HEK293 (cell line): ENCODE results near the gene LRRC15.
A peak's percentile ranks its signal among the peaks of the same experiment; 100 is the strongest.

Experiments used
- HOXC10 ChIP-seq: sonication (generic); formaldehyde crosslinking; IDR thresholded peaks from 2 replicates; pipeline ENCODE4 v1.8.1; 2023; ENCODE audit warnings: mild to moderate bottlenecking, missing genetic modification reagents
- PBX3 ChIP-seq: sonication (generic); formaldehyde crosslinking; IDR thresholded peaks from 2 replicates; pipeline ENCODE4 v1.8.1; 2022; ENCODE audit warnings: mild to moderate bottlenecking, moderate library complexity, missing genetic modification reagents
- PRDM2 ChIP-seq: fragments of 450-650 bp; formaldehyde crosslinking; IDR thresholded peaks from 2 replicates; pipeline ENCODE4 v1.5.1; 2016; ENCODE audit warnings: missing biosample characterization, missing genetic modification characterization, borderline replicate concordance
- SALL2 ChIP-seq: fragments of 450-650 bp; formaldehyde crosslinking; IDR thresholded peaks from 2 replicates; pipeline ENCODE4 v1.5.0; 2017; ENCODE audit warnings: missing biosample characterization, mild to moderate bottlenecking, missing genetic modification characterization, borderline replicate concordance
- SP2 ChIP-seq: fragments of 450-650 bp; formaldehyde crosslinking; IDR thresholded peaks from 2 replicates; pipeline ENCODE4 v1.5.1; 2016; ENCODE audit warnings: missing biosample characterization, missing genetic modification characterization
- ZBTB1 ChIP-seq: fragments of 450-650 bp; formaldehyde crosslinking; IDR thresholded peaks from 2 replicates; pipeline ENCODE4 v1.5.1; 2016; ENCODE audit warnings: missing biosample characterization, missing genetic modification characterization
- ZBTB17 ChIP-seq: fragments of 450-650 bp; formaldehyde crosslinking; IDR thresholded peaks from 2 replicates; pipeline ENCODE4 v1.5.1; 2016; ENCODE audit warnings: missing biosample characterization, missing genetic modification characterization
- ZBTB44 ChIP-seq: fragments of 450-650 bp; IDR thresholded peaks from 2 replicates; pipeline ENCODE4 v1.5.1; 2018; ENCODE audit warnings: missing biosample characterization, mild to moderate bottlenecking, missing genetic modification characterization
- ZFHX2 ChIP-seq: fragments of 450-650 bp; formaldehyde crosslinking; conservative IDR thresholded peaks from 2 replicates; pipeline ENCODE4 v1.5.1; 2016; ENCODE audit warnings: missing biosample characterization, missing genetic modification characterization
- ZFP3 ChIP-seq: fragments of 450-650 bp; formaldehyde crosslinking; IDR thresholded peaks from 2 replicates; pipeline ENCODE4 v1.5.1; 2016; ENCODE audit warnings: low read depth, missing biosample characterization, missing genetic modification characterization
- ZFP37 ChIP-seq: fragments of 450-650 bp; formaldehyde crosslinking; IDR thresholded peaks from 2 replicates; pipeline ENCODE4 v1.5.1; 2016; ENCODE audit warnings: missing biosample characterization, missing genetic modification characterization
- ZNF121 ChIP-seq: fragments of 450-650 bp; formaldehyde crosslinking; IDR thresholded peaks from 2 replicates; pipeline ENCODE4 v1.5.1; 2016; ENCODE audit warnings: missing biosample characterization, missing genetic modification characterization
- ZNF157 ChIP-seq: fragments of 450-650 bp; formaldehyde crosslinking; IDR thresholded peaks from 2 replicates; pipeline ENCODE4 v1.5.1; 2016; ENCODE audit warnings: missing biosample characterization, missing genetic modification characterization
- ZNF16 ChIP-seq: fragments of 450-650 bp; formaldehyde crosslinking; IDR thresholded peaks from 2 replicates; pipeline ENCODE4 v1.5.1; 2016; ENCODE audit warnings: low read depth, missing biosample characterization, missing genetic modification characterization
- ZNF211 ChIP-seq: fragments of 450-650 bp; formaldehyde crosslinking; IDR thresholded peaks from 2 replicates; pipeline ENCODE4 v1.5.1; 2016; ENCODE audit warnings: low read depth, missing biosample characterization, missing genetic modification characterization
- ZNF280D ChIP-seq: fragments of 450-650 bp; formaldehyde crosslinking; IDR thresholded peaks from 2 replicates; pipeline ENCODE4 v1.5.1; 2016; ENCODE audit warnings: missing biosample characterization, missing genetic modification characterization
- ZNF311 ChIP-seq: fragments of 450-650 bp; formaldehyde crosslinking; IDR thresholded peaks from 2 replicates; pipeline ENCODE4 v1.5.1; 2017; ENCODE audit warnings: missing biosample characterization, missing genetic modification characterization, borderline replicate concordance
- ZNF324 ChIP-seq: fragments of 450-650 bp; formaldehyde crosslinking; IDR thresholded peaks from 2 replicates; pipeline ENCODE4 v1.5.1; 2016; ENCODE audit warnings: missing biosample characterization, missing genetic modification characterization
- ZNF610 ChIP-seq: fragments of 450-650 bp; formaldehyde crosslinking; IDR thresholded peaks from 2 replicates; pipeline ENCODE4 v1.5.1; 2016; ENCODE audit warnings: missing biosample characterization, missing genetic modification characterization, borderline replicate concordance
- ZNF777 ChIP-seq: fragments of 450-650 bp; formaldehyde crosslinking; IDR thresholded peaks from 2 replicates; pipeline ENCODE4 v1.5.1; 2017; ENCODE audit warnings: missing biosample characterization, missing genetic modification characterization, borderline replicate concordance
- TF ChIP-seq, protein P1 (sequence below): fragments of 450-650 bp; formaldehyde crosslinking; IDR thresholded peaks from 2 replicates; pipeline ENCODE4 v1.5.1; 2017; ENCODE audit warnings: missing biosample characterization, missing genetic modification characterization
- TF ChIP-seq, protein P2 (sequence below): fragments of 450-650 bp; formaldehyde crosslinking; IDR thresholded peaks from 2 replicates; pipeline ENCODE4 v1.5.1; 2016; ENCODE audit warnings: missing biosample characterization, missing genetic modification characterization, low read depth

The LRRC15 gene

DNA sequence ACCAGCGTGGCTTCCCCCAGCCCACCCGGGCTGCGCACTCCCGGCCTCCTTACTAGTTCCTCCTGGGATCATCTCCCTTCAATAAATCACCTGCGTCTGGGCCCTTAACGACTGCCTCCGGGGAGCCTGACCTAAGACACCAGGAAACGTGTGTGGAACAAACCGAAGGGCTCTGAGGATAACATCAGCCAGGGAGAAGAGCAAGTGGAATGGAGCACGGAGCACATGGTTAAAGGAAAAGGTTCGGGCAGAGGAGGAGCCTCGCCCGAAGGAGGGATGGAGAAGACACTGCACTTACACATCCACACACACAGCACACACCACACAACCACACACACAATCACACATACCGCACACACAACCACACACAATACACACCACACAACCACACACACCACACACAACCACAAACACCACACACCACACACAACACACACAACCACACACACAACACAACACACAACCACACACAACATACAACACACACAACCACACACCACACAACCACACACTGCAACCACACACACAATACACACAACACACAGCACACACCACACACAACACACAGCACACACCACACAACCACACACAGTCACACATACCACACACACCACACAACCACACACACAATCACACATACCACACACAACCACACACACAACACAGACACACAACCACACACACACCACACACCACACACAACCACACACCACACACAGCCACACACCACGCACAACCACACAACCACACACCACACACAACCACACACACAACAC lies 43.2 kb downstream of the LRRC15 start (continued):
- TF ChIP-seq PBX3 (CRISPR knock-in tag) (no peak), ZFHX2 (tag by site-specific recombination) (no peak), SALL2 (no peak; the same call in none of the 2 replicates), ZNF157 (tag by site-specific recombination) (peak; percentile 51), ZBTB17 (tag by site-specific recombination) (peak; percentile 19), ZNF280D (tag by site-specific recombination) (0 out of 2 replicates have a peak, but pooled peaks have one; percentile 13), ZBTB1 (tag by site-specific recombination) (no peak), ZNF311 (0 out of 2 replicates have a peak, but pooled peaks have one; percentile 40), ZNF121 (tag by site-specific recombination) (peak; percentile 32; the same call in 1 of the 2 replicates), ZFP37 (tag by site-specific recombination) (no peak), ZNF610 (no peak), HOXC10 (CRISPR knock-in tag) (no peak), SP2 (0 out of 2 replicates have a peak, but pooled peaks have one; percentile 17), PRDM2 (tag by site-specific recombination) (no peak), ZFP3 (0 out of 2 replicates have a peak, but pooled peaks have one; percentile 37), ZNF16 (tag by site-specific recombination) (no peak), ZNF324 (tag by site-specific recombination) (no peak), ZNF777 (tag by site-specific recombination) (no peak), ZNF211 (no peak), ZBTB44 (tag by site-specific recombination) (no peak)
- TF ChIP-seq, protein P1, sequence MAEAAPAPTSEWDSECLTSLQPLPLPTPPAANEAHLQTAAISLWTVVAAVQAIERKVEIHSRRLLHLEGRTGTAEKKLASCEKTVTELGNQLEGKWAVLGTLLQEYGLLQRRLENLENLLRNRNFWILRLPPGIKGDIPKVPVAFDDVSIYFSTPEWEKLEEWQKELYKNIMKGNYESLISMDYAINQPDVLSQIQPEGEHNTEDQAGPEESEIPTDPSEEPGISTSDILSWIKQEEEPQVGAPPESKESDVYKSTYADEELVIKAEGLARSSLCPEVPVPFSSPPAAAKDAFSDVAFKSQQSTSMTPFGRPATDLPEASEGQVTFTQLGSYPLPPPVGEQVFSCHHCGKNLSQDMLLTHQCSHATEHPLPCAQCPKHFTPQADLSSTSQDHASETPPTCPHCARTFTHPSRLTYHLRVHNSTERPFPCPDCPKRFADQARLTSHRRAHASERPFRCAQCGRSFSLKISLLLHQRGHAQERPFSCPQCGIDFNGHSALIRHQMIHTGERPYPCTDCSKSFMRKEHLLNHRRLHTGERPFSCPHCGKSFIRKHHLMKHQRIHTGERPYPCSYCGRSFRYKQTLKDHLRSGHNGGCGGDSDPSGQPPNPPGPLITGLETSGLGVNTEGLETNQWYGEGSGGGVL (tag by site-specific recombination), result no peak
- TF ChIP-seq, protein P2, sequence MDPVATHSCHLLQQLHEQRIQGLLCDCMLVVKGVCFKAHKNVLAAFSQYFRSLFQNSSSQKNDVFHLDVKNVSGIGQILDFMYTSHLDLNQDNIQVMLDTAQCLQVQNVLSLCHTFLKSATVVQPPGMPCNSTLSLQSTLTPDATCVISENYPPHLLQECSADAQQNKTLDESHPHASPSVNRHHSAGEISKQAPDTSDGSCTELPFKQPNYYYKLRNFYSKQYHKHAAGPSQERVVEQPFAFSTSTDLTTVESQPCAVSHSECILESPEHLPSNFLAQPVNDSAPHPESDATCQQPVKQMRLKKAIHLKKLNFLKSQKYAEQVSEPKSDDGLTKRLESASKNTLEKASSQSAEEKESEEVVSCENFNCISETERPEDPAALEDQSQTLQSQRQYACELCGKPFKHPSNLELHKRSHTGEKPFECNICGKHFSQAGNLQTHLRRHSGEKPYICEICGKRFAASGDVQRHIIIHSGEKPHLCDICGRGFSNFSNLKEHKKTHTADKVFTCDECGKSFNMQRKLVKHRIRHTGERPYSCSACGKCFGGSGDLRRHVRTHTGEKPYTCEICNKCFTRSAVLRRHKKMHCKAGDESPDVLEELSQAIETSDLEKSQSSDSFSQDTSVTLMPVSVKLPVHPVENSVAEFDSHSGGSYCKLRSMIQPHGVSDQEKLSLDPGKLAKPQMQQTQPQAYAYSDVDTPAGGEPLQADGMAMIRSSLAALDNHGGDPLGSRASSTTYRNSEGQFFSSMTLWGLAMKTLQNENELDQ (tag by site-specific recombination), result no peak
